ENCODE measurements around the gene KCTD1.
"Not testable (repeated sequence)": the region's sequence is repeated elsewhere in the genome, so short reads cannot be mapped to it uniquely, and the experiment has no call there.

KCTD1 gene

DNA sequence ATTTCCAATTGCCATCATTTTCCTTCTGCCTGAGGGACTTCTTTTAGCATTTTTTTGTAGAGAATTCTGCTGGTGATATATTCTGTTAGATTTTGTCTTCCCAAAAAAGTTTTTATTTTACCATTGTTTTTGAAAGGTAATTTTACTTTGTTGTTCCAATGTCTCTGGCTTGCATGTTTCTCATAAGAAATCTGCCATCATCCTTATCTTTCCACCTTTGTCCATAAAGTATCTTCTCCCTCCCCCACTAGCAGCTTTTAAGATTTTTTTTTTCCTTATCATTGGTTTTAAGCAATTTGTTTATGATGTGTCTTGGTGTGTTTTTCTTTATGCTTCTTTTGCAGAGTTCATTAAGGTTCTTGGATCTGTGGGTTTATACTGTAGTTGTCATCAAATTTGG is 104.5 kb downstream of the KCTD1 start:
- no peak for DNase-seq (ENCODE audit: low read depth, low spot score)
- H3K27me3 ChIP-seq (ENCODE audit: control insufficient read depth, insufficient read depth, low read length), result no peaks in the 10 kb centered on the region
- no peaks in the 10 kb centered on the region for H3K36me3 ChIP-seq (ENCODE audit: control insufficient read depth, insufficient read depth, low read length)
- H3K27ac ChIP-seq (ENCODE audit: low read length), result no peak overlapping the region
- no peaks in the 10 kb centered on the region for H3K4me1 ChIP-seq (ENCODE audit: control insufficient read depth, insufficient read depth, low read length)
- H3K4me3 ChIP-seq (ENCODE audit: low read length), result no peak overlapping the region
- H3K9me3 ChIP-seq (ENCODE audit: control insufficient read depth, insufficient read depth, low read length), result no peaks in the 10 kb centered on the region

DNA sequence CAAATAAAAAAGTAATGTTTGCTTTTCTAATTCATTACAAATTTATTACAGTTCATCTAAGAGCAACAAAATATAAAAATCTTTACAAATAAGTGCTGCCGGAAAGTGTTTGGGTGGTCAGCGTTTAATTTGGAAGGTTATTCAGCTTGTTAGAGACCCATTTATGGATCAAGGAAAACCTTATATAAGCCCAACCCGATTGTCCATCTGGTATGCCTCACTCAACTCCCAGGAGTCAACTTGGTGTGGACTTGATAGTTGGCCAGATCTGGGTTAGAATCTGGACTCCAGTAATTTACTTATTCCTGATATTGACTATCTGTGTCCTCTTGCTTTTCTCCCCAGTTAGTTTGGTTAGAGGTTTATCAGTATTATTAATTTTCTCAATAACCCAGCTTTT is 106.2 kb downstream of the KCTD1 start:
- no CpG with 5 or more reads among the region's 3 CpGs for WGBS (ENCODE audit: insufficient coverage, insufficient read length)
- no peak overlapping the region for H3K4me3 ChIP-seq (ENCODE audit: low read length)
- no peaks in the 10 kb centered on the region for H3K4me1 ChIP-seq (ENCODE audit: control insufficient read depth, insufficient read depth, low read length)
- H3K27me3 ChIP-seq (ENCODE audit: control insufficient read depth, insufficient read depth, low read length), result no peaks in the 10 kb centered on the region
- H3K9me3 ChIP-seq (ENCODE audit: control insufficient read depth, insufficient read depth, low read length), result no peaks in the 10 kb centered on the region
- H3K27ac ChIP-seq (ENCODE audit: low read length), result no peak overlapping the region
- no peak for DNase-seq (ENCODE audit: low read depth, low spot score)
- H3K36me3 ChIP-seq (ENCODE audit: control insufficient read depth, insufficient read depth, low read length), result no peaks in the 10 kb centered on the region

DNA sequence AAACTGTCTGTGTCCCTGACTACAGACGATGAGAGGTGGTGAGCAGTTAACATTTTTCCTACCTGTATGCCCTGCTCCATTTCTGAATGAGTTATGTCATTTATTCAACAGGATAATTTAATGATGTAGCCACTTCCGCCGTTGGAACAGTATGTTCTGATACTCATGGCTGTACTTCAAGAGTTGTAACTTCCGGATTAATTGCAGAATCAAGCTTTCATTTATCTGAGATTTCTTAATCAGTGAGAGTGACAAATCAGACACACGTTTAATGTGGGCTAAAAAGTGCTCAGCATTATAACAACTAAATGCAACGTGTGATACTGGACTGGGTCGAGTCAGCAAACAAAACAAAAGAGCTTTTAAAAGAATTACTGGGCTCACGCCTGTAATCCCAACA is 107.7 kb downstream of the KCTD1 start:
- Histone ChIP-seq H3K4me3 (ENCODE audit: low read length) (no peak overlapping the region), H3K4me1 (ENCODE audit: control insufficient read depth, insufficient read depth, low read length) (peaks cover 3% of the 10 kb centered on the region; the same call in 1 of the 2 replicates), H3K36me3 (ENCODE audit: control insufficient read depth, insufficient read depth, low read length) (no peaks in the 10 kb centered on the region), H3K9me3 (ENCODE audit: control insufficient read depth, insufficient read depth, low read length) (no peaks in the 10 kb centered on the region), H3K27me3 (ENCODE audit: control insufficient read depth, insufficient read depth, low read length) (no peaks in the 10 kb centered on the region), H3K27ac (ENCODE audit: low read length) (no peak overlapping the region)
- no CpG with 5 or more reads among the region's 8 CpGs for WGBS (ENCODE audit: insufficient coverage, insufficient read length)
- DNase-seq (ENCODE audit: low read depth, low spot score), result no peak

DNA sequence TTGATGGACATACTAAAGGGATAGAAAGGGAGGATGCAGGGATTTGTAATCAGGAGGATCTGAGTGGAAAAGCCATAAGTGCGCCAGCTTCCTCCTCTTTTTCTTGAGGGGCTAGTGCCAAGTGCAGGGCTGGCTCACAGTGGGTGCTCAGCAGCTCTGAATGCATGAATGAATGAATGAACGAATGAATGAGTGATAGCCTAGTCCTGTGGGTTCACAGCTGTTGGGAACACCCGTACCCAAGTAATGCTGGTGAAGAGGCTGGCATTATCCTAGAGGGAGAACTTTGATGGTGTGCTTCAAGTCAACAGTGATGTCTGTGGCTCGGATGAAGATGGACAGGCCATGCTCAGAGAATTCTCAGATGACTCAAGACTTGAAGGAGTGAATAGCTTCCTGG is 108.8 kb downstream of the KCTD1 start:
- no peak for DNase-seq (ENCODE audit: low read depth, low spot score)
- H3K27ac ChIP-seq (ENCODE audit: low read length), result no peak overlapping the region

DNA sequence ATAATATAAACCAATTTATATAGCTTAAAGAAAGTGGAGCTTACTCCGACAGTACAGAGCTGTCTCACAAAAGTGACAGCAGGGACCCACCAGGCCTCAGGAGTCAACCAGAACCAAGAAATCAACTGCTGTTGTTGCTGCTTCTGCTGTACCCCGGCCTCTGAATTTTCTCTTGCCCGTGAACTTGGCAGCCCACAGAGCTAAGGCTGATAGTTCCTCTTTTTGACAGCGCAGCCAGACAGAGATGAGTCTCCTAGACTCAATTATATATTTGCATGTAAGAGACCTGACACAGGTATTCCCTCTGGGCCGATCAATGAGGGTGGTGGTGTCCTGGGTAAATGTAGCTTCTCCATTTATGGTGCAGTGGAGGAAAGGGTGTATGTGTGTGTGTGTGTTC is 109.4 kb downstream of the KCTD1 start:
- no peaks in the 10 kb centered on the region for H3K9me3 ChIP-seq (ENCODE audit: control insufficient read depth, insufficient read depth, low read length)
- no peaks in the 10 kb centered on the region for H3K27me3 ChIP-seq (ENCODE audit: control insufficient read depth, insufficient read depth, low read length)
- H3K4me3 ChIP-seq (ENCODE audit: low read length), result no peak overlapping the region
- DNase-seq (ENCODE audit: low read depth, low spot score), result no peak
- no peaks in the 10 kb centered on the region for H3K36me3 ChIP-seq (ENCODE audit: control insufficient read depth, insufficient read depth, low read length)
- no peak overlapping the region for H3K27ac ChIP-seq (ENCODE audit: low read length)
- no CpG with 5 or more reads among the region's 5 CpGs for WGBS (ENCODE audit: insufficient coverage, insufficient read length)
- peaks cover 3% of the 10 kb centered on the region; the same call in 1 of the 2 replicates for H3K4me1 ChIP-seq (ENCODE audit: control insufficient read depth, insufficient read depth, low read length)

More for the DNA sequence above, 108.8 kb downstream of the KCTD1 start:
- no peaks in the 10 kb centered on the region for H3K36me3 ChIP-seq (ENCODE audit: control insufficient read depth, insufficient read depth, low read length)
- no peaks in the 10 kb centered on the region for H3K27me3 ChIP-seq (ENCODE audit: control insufficient read depth, insufficient read depth, low read length)
- no peak overlapping the region for H3K4me3 ChIP-seq (ENCODE audit: low read length)
- peaks cover 3% of the 10 kb centered on the region; the same call in 1 of the 2 replicates for H3K4me1 ChIP-seq (ENCODE audit: control insufficient read depth, insufficient read depth, low read length)
- no peaks in the 10 kb centered on the region for H3K9me3 ChIP-seq (ENCODE audit: control insufficient read depth, insufficient read depth, low read length)
- WGBS (ENCODE audit: insufficient coverage, insufficient read length), result no CpG with 5 or more reads among the region's 4 CpGs

DNA sequence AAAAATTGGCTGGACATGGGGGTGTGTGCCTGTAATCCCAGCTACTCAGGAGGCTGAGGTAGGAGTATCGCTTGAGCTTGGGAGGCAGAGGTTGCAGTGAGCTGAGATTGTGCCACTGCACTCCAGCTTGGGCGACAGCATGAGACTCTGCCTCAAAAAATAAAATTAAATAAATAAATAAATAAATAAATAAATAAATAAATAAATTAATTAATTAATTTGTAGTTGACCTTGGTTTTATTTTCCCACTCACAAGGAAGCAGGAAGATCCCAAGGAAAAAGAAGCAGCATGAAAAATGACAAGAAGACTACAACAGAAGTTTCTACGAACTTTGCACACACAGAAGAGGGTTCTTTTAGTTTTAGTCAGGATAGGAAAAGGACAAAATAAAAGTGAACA is 110.7 kb downstream of the KCTD1 start:
- not testable (repeated sequence) for DNase-seq (ENCODE audit: low read depth, low spot score); H3K36me3 ChIP-seq (ENCODE audit: control insufficient read depth, insufficient read depth, low read length); H3K4me1 ChIP-seq (ENCODE audit: control insufficient read depth, insufficient read depth, low read length); H3K4me3 ChIP-seq (ENCODE audit: low read length); H3K27me3 ChIP-seq (ENCODE audit: control insufficient read depth, insufficient read depth, low read length); H3K9me3 ChIP-seq (ENCODE audit: control insufficient read depth, insufficient read depth, low read length); H3K27ac ChIP-seq (ENCODE audit: low read length)
- WGBS (ENCODE audit: insufficient coverage, insufficient read length), result no CpG with 5 or more reads among the region's 3 CpGs

DNA sequence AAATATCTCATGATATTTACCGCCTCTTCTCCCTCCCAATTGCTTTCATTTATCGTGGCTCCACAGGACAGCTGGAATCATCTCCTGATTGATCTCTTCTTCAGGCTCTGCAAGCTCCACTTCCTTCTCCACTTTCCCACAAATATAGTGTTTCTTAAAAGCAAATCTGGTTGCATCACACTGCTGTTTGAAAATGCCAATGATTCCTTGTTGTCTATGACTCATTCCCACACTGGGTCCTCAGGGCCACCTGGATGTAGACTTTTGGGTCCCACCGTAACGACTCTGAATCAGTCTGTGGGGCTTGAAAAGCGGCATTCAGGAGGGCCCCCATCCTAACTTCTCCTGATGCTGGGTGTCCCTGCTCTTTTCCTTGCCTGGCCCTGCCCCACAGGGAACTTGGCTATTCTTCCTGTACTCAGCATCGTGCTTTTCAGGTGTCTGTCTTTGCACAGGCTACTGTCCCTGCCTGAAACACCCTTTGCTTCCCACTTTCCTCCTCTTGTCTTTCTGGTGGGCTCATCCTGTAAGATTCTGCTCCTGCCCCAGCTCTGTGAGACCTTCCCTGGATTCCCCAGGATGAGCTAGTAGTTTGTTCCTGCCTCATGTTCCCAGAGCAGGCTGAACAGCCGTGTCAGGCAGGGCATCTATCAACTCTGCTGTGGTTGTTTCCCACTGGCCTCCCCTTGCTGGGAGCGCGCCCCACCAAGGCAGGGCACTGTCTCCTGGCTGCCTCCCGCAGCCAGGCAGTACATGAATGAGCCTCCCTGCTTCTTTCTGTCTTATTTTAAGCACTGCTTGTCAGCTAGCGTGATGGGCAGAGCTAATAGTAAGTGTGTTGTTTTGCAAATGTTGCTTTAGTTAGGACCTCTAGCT is 111.9 kb downstream of the KCTD1 start:
- Histone ChIP-seq H3K36me3 (ENCODE audit: control insufficient read depth, insufficient read depth, low read length) (no peaks in the 10 kb centered on the region), H3K27me3 (ENCODE audit: control insufficient read depth, insufficient read depth, low read length) (no peaks in the 10 kb centered on the region), H3K4me3 (ENCODE audit: low read length) (no peak overlapping the region), H3K9me3 (ENCODE audit: control insufficient read depth, insufficient read depth, low read length) (no peaks in the 10 kb centered on the region), H3K4me1 (ENCODE audit: control insufficient read depth, insufficient read depth, low read length) (peaks cover 3% of the 10 kb centered on the region; the same call in 1 of the 2 replicates), H3K27ac (ENCODE audit: low read length) (no peak overlapping the region)
- no peak for DNase-seq (ENCODE audit: low read depth, low spot score)
- WGBS (ENCODE audit: insufficient coverage, insufficient read length), result no CpG with 5 or more reads among the region's 11 CpGs

DNA sequence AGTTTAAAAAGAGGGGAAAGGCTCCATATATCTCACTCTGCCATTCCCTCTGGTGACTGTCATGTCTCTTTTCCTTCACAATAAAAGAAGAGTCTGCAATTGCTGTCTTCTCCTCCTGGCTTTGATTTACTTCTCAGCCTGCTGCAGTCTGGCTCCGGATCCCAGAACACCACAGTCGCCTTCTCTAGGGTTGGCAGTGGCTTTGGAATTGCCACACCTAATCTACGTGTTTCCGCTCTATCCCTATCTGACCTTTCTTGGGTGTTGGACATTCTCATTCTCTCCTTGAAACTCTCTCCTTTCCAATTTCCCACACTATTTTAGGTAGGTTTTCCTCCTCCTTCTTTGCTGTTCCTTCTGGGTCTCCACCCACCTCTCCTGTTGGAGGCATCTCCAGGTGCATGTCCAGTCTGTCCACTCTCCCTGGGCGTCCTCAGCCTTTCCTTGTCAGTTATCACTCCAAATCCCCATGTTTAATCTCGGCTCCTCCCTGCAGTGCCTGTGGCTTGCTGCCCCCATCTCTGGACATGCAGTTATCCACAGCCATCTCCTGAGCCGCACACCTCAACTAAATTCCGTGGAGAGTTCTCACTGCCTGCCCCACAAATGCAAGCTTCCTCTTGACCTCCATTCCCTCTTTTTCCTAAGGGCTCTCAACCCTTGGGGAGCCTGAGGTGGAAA is 112.8 kb downstream of the KCTD1 start:
- DNase-seq (ENCODE audit: low read depth, low spot score), result no peak
- WGBS (ENCODE audit: insufficient coverage, insufficient read length), result no CpG with 5 or more reads among the region's 8 CpGs
- Histone ChIP-seq H3K4me3 (ENCODE audit: low read length) (no peak overlapping the region), H3K36me3 (ENCODE audit: control insufficient read depth, insufficient read depth, low read length) (no peaks in the 10 kb centered on the region), H3K9me3 (ENCODE audit: control insufficient read depth, insufficient read depth, low read length) (no peaks in the 10 kb centered on the region), H3K27me3 (ENCODE audit: control insufficient read depth, insufficient read depth, low read length) (no peaks in the 10 kb centered on the region), H3K27ac (ENCODE audit: low read length) (no peak overlapping the region), H3K4me1 (ENCODE audit: control insufficient read depth, insufficient read depth, low read length) (peaks cover 3% of the 10 kb centered on the region; the same call in 1 of the 2 replicates)

DNA sequence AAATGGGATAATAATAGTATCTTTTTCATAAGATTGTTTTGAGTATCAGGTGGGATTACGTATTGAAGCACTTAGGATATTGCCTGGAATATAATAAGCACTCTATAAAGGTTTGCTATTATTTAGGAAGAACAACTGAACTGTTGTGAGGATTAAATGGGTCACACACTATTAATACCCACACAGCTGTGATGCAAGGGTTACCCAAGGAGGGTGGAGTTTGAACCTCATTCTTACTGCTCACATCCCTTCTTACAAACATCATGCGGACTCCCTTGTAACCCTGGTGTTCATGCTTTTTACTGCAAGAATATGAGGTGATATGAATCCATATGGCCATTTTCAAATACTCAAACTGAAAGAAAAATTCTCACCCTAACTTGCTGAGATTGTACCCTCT is 113.5 kb downstream of the KCTD1 start:
- no peak overlapping the region for H3K4me3 ChIP-seq (ENCODE audit: low read length)
- DNase-seq (ENCODE audit: low read depth, low spot score), result no peak
- no peaks in the 10 kb centered on the region for H3K9me3 ChIP-seq (ENCODE audit: control insufficient read depth, insufficient read depth, low read length)
- peaks cover 3% of the 10 kb centered on the region; the same call in 1 of the 2 replicates for H3K4me1 ChIP-seq (ENCODE audit: control insufficient read depth, insufficient read depth, low read length)
- H3K27ac ChIP-seq (ENCODE audit: low read length), result no peak overlapping the region
- no CpG with 5 or more reads among the region's 2 CpGs for WGBS (ENCODE audit: insufficient coverage, insufficient read length)
- H3K27me3 ChIP-seq (ENCODE audit: control insufficient read depth, insufficient read depth, low read length), result no peaks in the 10 kb centered on the region
- no peaks in the 10 kb centered on the region for H3K36me3 ChIP-seq (ENCODE audit: control insufficient read depth, insufficient read depth, low read length)

DNA sequence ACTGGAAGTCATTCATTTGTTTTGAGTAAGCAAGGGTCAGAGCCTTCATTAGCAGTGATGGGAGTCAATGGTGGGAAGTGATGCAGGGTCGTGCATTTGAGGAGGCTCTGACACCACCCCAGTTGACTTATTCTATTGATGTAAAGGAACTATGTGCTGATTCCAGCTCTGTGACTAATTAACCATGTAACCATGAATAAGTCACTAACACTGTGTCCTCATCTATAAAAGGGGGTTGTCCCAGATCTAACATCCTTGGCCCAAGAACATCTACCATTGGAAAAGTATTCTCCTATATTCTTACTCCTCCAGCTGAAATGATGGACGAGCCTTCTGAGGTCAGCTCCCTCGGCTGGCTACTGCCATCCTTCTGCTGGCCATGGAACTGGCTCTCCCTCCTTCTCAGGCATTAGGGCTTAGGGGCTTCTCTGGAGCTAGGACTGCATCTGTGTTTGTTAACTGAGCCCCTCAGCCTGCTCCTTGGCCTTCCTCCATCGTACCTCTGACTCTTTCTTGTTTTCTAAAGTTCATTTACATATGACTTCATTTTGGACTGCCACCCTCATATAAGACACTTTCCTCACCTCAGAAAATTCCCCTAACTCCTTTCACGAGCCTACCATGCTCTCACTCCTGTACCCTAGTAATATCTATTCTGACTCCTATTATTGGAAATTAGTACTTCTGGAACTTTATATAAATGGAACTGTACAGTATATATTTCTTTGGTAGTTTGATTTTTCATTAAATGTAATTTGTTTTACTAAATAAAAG is 115.5 kb downstream of the KCTD1 start:
- no CpG with 5 or more reads among the region's 5 CpGs for WGBS (ENCODE audit: insufficient coverage, insufficient read length)
- H3K4me1 ChIP-seq (ENCODE audit: control insufficient read depth, insufficient read depth, low read length), result peaks cover 3% of the 10 kb centered on the region; the same call in 1 of the 2 replicates
- no peak overlapping the region for H3K27ac ChIP-seq (ENCODE audit: low read length)

More for the DNA sequence above, 115.5 kb downstream of the KCTD1 start:
- DNase-seq (ENCODE audit: low read depth, low spot score), result no peak
- Histone ChIP-seq H3K4me3 (ENCODE audit: low read length) (no peak overlapping the region), H3K36me3 (ENCODE audit: control insufficient read depth, insufficient read depth, low read length) (no peaks in the 10 kb centered on the region), H3K9me3 (ENCODE audit: control insufficient read depth, insufficient read depth, low read length) (no peaks in the 10 kb centered on the region), H3K27me3 (ENCODE audit: control insufficient read depth, insufficient read depth, low read length) (no peaks in the 10 kb centered on the region)
